ENCODE data around the gene KIF5A.

DNA sequence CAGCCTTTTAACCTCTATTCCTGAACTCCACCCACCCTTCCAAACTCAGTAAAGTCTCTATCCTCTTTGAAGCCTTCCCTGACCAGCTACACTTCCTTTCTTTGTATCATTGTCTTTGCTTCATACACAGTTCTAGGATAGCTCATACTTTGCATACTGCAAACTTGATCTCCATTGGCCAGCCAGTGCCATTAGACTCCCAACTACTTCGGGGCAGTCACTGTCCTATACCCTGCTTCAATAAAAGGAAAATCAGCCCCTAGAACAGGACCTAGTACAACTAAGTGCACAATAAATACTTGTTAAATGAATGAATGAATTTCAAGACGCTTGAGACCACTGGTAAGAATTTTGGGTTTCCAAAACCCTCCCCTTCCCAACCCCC lies 40.6 kb downstream of the KIF5A start:
- TF ChIP-seq, protein P1, sequence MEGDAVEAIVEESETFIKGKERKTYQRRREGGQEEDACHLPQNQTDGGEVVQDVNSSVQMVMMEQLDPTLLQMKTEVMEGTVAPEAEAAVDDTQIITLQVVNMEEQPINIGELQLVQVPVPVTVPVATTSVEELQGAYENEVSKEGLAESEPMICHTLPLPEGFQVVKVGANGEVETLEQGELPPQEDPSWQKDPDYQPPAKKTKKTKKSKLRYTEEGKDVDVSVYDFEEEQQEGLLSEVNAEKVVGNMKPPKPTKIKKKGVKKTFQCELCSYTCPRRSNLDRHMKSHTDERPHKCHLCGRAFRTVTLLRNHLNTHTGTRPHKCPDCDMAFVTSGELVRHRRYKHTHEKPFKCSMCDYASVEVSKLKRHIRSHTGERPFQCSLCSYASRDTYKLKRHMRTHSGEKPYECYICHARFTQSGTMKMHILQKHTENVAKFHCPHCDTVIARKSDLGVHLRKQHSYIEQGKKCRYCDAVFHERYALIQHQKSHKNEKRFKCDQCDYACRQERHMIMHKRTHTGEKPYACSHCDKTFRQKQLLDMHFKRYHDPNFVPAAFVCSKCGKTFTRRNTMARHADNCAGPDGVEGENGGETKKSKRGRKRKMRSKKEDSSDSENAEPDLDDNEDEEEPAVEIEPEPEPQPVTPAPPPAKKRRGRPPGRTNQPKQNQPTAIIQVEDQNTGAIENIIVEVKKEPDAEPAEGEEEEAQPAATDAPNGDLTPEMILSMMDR (IDR thresholded peaks at IDR 0.05; ENCODE audit: low read depth, low read length, poor library complexity, severe bottlenecking) = no peak
- TF ChIP-seq EZH2phosphoT487 (IDR thresholded peaks at IDR 0.05; ENCODE audit: borderline replicate concordance, low read length) = no peak
